SU-DHL-6 (cell line): ENCODE measurements around the gene EIF2S3.

Source experiments
- H2AFZ ChIP-seq: fragments of 200-600 bp; sonication (generic); 2 replicates; pipeline ENCODE4 v1.6.1; 2014; ENCODE audit warnings: low read depth, mild to moderate bottlenecking, moderate library complexity, mixed read lengths, antibody characterized with exemption, low read length; ENCODE audit not compliant: severe bottlenecking
- H3F3A ChIP-seq: fragments of 200-600 bp; shearing (Covaris generic); 2 replicates; pipeline ENCODE4 v1.6.0; 2016; ENCODE audit warnings: antibody characterized with exemption, mild to moderate bottlenecking; ENCODE audit not compliant: insufficient read depth
- H3K27ac ChIP-seq: fragments of 200-600 bp; sonication (generic); 2 replicates; pipeline ENCODE4 v1.5.1; 2016; ENCODE audit warnings: low read depth, mild to moderate bottlenecking, low read length, moderate library complexity, mixed read lengths
- H3K27me3 ChIP-seq: fragments of 200-600 bp; sonication (generic), shearing (Covaris generic); 2 replicates; pipeline ENCODE4 v1.6.0; 2014; ENCODE audit warnings: mild to moderate bottlenecking, low read length
- H3K36me3 ChIP-seq: fragments of 200-600 bp; sonication (generic); 2 replicates; pipeline ENCODE4 v1.6.1; 2014; ENCODE audit warnings: mild to moderate bottlenecking, low read length, mixed read lengths
- H3K4me2 ChIP-seq: fragments of 300-600, 200-600 bp; shearing (Covaris generic), sonication (generic); 2 replicates; pipeline ENCODE4 v1.6.0; 2014; ENCODE audit warnings: low read length, low read depth, mild to moderate bottlenecking; ENCODE audit not compliant: poor library complexity, severe bottlenecking
- H3K4me3 ChIP-seq: fragments of 200-600 bp; sonication (generic); 2 replicates; pipeline ENCODE4 v1.5.1; 2014; ENCODE audit warnings: antibody characterized with exemption, low read length, mild to moderate bottlenecking, mixed read lengths; ENCODE audit not compliant: insufficient read depth, poor library complexity, severe bottlenecking
- H3K79me2 ChIP-seq: fragments of 200-600 bp; sonication (generic); 2 replicates; pipeline ENCODE4 v1.6.1; 2014; ENCODE audit warnings: mild to moderate bottlenecking, low read length, moderate library complexity; ENCODE audit not compliant: insufficient read depth
- H3K9ac ChIP-seq: fragments of 200-600 bp; sonication (generic); 2 replicates; pipeline ENCODE4 v1.7.0; 2014; ENCODE audit warnings: mild to moderate bottlenecking, low read length
- H3K9me2 ChIP-seq: fragments of 200-600 bp; sonication (generic); replicated peaks from 2 replicates; pipeline ENCODE4 v1.6.1; 2014; ENCODE audit warnings: low read length; ENCODE audit not compliant: insufficient read depth
- H3K9me3 ChIP-seq: fragments of 200-600 bp; sonication (generic); 2 replicates; pipeline ENCODE4 v1.6.1; 2014; ENCODE audit warnings: low read length, mixed read lengths; ENCODE audit not compliant: insufficient read depth
- H4K20me1 ChIP-seq: fragments of 200-600 bp; sonication (generic); 2 replicates; pipeline ENCODE4 v1.6.1; 2014; ENCODE audit warnings: low read depth, mild to moderate bottlenecking, antibody characterized with exemption, low read length, moderate library complexity, mixed read lengths
- CTCF ChIP-seq: fragments of 200-600 bp; sonication (generic); IDR thresholded peaks from one replicate; pipeline ENCODE4 v1.5.1; 2017; ENCODE audit warnings: antibody characterized with exemption, mild to moderate bottlenecking, low read length, moderate library complexity; ENCODE audit not compliant: insufficient read depth, poor library complexity, severe bottlenecking
- EZH2phosphoT487 ChIP-seq: fragments of 200-600 bp; sonication (generic), shearing (Covaris generic); conservative IDR thresholded peaks from 2 replicates; pipeline ENCODE4 v1.6.1; 2018; ENCODE audit warnings: mild to moderate bottlenecking, antibody characterized with exemption, low read length, moderate library complexity, mixed read lengths

EIF2S3 gene

GRCh38 chrX:24019448-24019847, 35.3 kb upstream of the EIF2S3 start:
- no peak overlapping the region for H3K27ac ChIP-seq
- H3K4me2 ChIP-seq = no peak overlapping the region
- peaks cover 92% of the 10 kb centered on the region for H3K79me2 ChIP-seq
- no peaks in the 10 kb centered on the region for H3K36me3 ChIP-seq
- no peak overlapping the region for H3K9ac ChIP-seq
- no peaks in the 10 kb centered on the region for H3K9me2 ChIP-seq
- no peaks in the 10 kb centered on the region for H3K27me3 ChIP-seq
- no peak overlapping the region for H2AFZ ChIP-seq
- no peaks in the 10 kb centered on the region for H3K9me3 ChIP-seq
- 0 out of 2 replicates have a peak, but pooled peaks cover 5% of the 10 kb centered on the region for H4K20me1 ChIP-seq
- H3K4me3 ChIP-seq = no peak overlapping the region
- peaks cover 3% of the 10 kb centered on the region; the same call in 1 of the 2 replicates for H3F3A ChIP-seq
- TF ChIP-seq CTCF (no peak), EZH2phosphoT487 (no peak)

GRCh38 chrX:24020306-24020876, 34.4 kb upstream of the EIF2S3 start:
- Histone ChIP-seq H3K4me3 (no peak overlapping the region), H4K20me1 (0 out of 2 replicates have a peak, but pooled peaks cover 5% of the 10 kb centered on the region), H3K9ac (0 out of 2 replicates have a peak overlapping the region, but pooled peaks have one; percentile 11), H3K4me2 (peak overlapping the region; percentile 36), H3K9me3 (no peaks in the 10 kb centered on the region), H3K9me2 (no peaks in the 10 kb centered on the region), H3K27ac (peak overlapping the region; percentile 23; the same call in 1 of the 2 replicates), H3F3A (peaks cover under 1% of the 10 kb centered on the region; the same call in 1 of the 2 replicates), H3K27me3 (no peaks in the 10 kb centered on the region), H2AFZ (no peak overlapping the region), H3K36me3 (no peaks in the 10 kb centered on the region), H3K79me2 (peaks cover 88% of the 10 kb centered on the region)
- TF ChIP-seq EZH2phosphoT487 (no peak), CTCF (no peak)

GRCh38 chrX:24023544-24023943, 31.2 kb upstream of the EIF2S3 start:
- Histone ChIP-seq H3F3A (peaks cover 8% of the 10 kb centered on the region; the same call in 1 of the 2 replicates), H3K4me2 (peak overlapping the region; percentile 92), H3K36me3 (no peaks in the 10 kb centered on the region), H3K4me3 (peak overlapping the region; percentile 88), H3K79me2 (peaks cover 65% of the 10 kb centered on the region), H4K20me1 (0 out of 2 replicates have a peak, but pooled peaks cover 5% of the 10 kb centered on the region), H3K9me2 (no peaks in the 10 kb centered on the region), H3K9ac (peak overlapping the region; percentile 96), H3K9me3 (no peaks in the 10 kb centered on the region), H3K27me3 (no peaks in the 10 kb centered on the region), H2AFZ (no peak overlapping the region), H3K27ac (peak overlapping the region; percentile 79)
- TF ChIP-seq EZH2phosphoT487 (no peak), CTCF (no peak)
